Esophagus squamous epithelium (tissue), 4 donors: ENCODE results near the gene BCL11B.

Experiments used
- POLR2A ChIP-seq, 4 donors: fragments of 450-650 bp; IDR thresholded peaks; one replicate each; pipeline ENCODE4 v1.6.1; 2017; ENCODE audit warnings: antibody characterized with exemption in 4 of 4, mild to moderate bottlenecking in 4 of 4, moderate library complexity in 3 of 4
- TF ChIP-seq, protein P1 (sequence below), 6 experiments: fragments of 450-650 bp in 4 of 6; fragments of 200-600 bp in 2 of 6; sonication (generic) in 2 of 6; IDR thresholded peaks; one replicate each; pipeline ENCODE4 v1.5.1; 2016 to 2019; ENCODE audit warnings: antibody characterized with exemption in 6 of 6, mild to moderate bottlenecking in 4 of 6, moderate library complexity in 4 of 6

DNA sequence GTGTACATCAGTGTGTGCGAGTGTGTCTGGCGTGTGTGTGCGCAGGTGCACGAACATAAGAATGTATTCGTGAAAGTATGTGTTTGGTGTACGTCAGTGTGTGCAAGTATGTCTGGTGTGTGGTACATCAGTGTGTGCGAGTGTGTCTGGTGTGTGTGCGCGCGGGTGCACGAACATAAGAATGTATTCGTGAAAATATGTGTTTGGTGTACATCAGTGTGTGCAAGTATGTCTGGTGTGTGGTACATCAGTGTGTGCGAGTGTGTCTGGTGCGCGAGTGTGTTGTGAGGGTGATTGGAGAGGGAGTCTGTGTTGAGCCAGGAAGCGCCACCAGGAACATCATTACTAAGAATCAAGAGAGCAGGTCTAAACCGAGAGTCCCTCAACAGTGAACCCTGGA lies 143.8 kb downstream of the BCL11B start:
- TF ChIP-seq POLR2A (IDR thresholded peaks at IDR 0.05) = no peak
- TF ChIP-seq, protein P1, sequence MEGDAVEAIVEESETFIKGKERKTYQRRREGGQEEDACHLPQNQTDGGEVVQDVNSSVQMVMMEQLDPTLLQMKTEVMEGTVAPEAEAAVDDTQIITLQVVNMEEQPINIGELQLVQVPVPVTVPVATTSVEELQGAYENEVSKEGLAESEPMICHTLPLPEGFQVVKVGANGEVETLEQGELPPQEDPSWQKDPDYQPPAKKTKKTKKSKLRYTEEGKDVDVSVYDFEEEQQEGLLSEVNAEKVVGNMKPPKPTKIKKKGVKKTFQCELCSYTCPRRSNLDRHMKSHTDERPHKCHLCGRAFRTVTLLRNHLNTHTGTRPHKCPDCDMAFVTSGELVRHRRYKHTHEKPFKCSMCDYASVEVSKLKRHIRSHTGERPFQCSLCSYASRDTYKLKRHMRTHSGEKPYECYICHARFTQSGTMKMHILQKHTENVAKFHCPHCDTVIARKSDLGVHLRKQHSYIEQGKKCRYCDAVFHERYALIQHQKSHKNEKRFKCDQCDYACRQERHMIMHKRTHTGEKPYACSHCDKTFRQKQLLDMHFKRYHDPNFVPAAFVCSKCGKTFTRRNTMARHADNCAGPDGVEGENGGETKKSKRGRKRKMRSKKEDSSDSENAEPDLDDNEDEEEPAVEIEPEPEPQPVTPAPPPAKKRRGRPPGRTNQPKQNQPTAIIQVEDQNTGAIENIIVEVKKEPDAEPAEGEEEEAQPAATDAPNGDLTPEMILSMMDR (IDR thresholded peaks at IDR 0.05) = no peak
